Ishikawa (cell line): ENCODE measurements around the gene MTF2.

Experiments used
- CEBPB ChIP-seq: IDR thresholded peaks from 2 replicates; pipeline ENCODE4 v1.6.1; 2012
- EP300 ChIP-seq: IDR thresholded peaks from 2 replicates; pipeline ENCODE4 v1.6.1; 2012; ENCODE audit warnings: borderline replicate concordance
- MAX ChIP-seq: IDR thresholded peaks from 2 replicates; pipeline ENCODE4 v1.6.1; 2012
- REST ChIP-seq: IDR thresholded peaks from 2 replicates; pipeline ENCODE4 v1.6.1; 2012; ENCODE audit warnings: low read depth, mild to moderate bottlenecking
- TAF1 ChIP-seq: IDR thresholded peaks from 2 replicates; pipeline ENCODE4 v1.6.1; 2012; ENCODE audit warnings: low read depth, mild to moderate bottlenecking
- TCF12 ChIP-seq: IDR thresholded peaks from 2 replicates; pipeline ENCODE4 v1.6.1; 2012; ENCODE audit warnings: low read depth
- TEAD4 ChIP-seq: IDR thresholded peaks from 2 replicates; pipeline ENCODE4 v1.6.1; 2012
- YY1 ChIP-seq: IDR thresholded peaks from 2 replicates; pipeline ENCODE4 v1.6.1; 2012; ENCODE audit warnings: low read depth

GRCh38 chr1:93047618-93048017 is 31.5 kb upstream of the MTF2 start:
- no peak for TF ChIP-seq TAF1
- TF ChIP-seq EP300: no peak
- no peak for TF ChIP-seq REST
- no peak for TF ChIP-seq CEBPB
- TF ChIP-seq MAX: no peak
- TF ChIP-seq YY1: no peak
- no peak for TF ChIP-seq TEAD4
- TF ChIP-seq TCF12: no peak
